ENCODE results near the gene FAM217A.

DNA sequence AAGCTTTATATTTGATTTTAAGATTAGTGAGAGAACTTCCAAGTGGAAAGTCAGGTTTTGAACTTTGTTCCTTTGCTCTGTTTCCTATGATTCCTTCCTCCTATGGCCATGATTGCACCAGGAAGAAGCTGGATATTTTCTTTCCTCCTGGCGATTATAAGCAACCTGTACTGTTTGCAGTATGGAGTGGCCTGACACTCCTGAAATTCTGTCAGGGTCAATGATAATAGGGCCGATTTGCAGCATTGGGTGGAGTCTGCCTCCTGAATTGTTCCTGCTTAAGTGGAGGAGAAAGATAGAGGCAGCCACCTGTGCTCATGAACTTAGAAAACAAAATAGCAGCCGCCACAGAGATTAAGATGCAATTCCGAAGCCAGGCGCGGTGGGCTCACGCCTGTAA is 9.8 kb upstream of the FAM217A start:
- TF ChIP-seq POLR2A (IDR thresholded peaks at IDR 0.05): no peak
- TF ChIP-seq, protein P1, sequence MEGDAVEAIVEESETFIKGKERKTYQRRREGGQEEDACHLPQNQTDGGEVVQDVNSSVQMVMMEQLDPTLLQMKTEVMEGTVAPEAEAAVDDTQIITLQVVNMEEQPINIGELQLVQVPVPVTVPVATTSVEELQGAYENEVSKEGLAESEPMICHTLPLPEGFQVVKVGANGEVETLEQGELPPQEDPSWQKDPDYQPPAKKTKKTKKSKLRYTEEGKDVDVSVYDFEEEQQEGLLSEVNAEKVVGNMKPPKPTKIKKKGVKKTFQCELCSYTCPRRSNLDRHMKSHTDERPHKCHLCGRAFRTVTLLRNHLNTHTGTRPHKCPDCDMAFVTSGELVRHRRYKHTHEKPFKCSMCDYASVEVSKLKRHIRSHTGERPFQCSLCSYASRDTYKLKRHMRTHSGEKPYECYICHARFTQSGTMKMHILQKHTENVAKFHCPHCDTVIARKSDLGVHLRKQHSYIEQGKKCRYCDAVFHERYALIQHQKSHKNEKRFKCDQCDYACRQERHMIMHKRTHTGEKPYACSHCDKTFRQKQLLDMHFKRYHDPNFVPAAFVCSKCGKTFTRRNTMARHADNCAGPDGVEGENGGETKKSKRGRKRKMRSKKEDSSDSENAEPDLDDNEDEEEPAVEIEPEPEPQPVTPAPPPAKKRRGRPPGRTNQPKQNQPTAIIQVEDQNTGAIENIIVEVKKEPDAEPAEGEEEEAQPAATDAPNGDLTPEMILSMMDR (IDR thresholded peaks at IDR 0.05): no peak

Measured in adrenal gland (tissue), 5 donors.